OCI-M2 (cell line): ENCODE measurements around the gene DOK1.

Experiments used
- DNase-seq: peaks from one replicate; lab custom pipeline; 2025; ENCODE audit not compliant: unreplicated experiment; lab: John Stamatoyannopoulos, UW

The DOK1 gene

GRCh38 chr2:74525717-74526648 is 28.5 kb upstream of the DOK1 start, which contains the start of gene DQX1:
Gene DQX1 (minus strand): TSS chr2:74526231. CDS start chr2:74525729, 502 bp downstream.
- DNase-seq = no peak

- DNase-seq = no peak
Observed at GRCh38 chr2:74526649-74527230, 27.8 kb upstream of the DOK1 start.

GRCh38 chr2:74527741-74528140 is 26.8 kb upstream of the DOK1 start:
- DNase-seq = no peak

- no peak for DNase-seq
Observed at GRCh38 chr2:74528600-74529356, 25.7 kb upstream of the DOK1 start.

DNA sequence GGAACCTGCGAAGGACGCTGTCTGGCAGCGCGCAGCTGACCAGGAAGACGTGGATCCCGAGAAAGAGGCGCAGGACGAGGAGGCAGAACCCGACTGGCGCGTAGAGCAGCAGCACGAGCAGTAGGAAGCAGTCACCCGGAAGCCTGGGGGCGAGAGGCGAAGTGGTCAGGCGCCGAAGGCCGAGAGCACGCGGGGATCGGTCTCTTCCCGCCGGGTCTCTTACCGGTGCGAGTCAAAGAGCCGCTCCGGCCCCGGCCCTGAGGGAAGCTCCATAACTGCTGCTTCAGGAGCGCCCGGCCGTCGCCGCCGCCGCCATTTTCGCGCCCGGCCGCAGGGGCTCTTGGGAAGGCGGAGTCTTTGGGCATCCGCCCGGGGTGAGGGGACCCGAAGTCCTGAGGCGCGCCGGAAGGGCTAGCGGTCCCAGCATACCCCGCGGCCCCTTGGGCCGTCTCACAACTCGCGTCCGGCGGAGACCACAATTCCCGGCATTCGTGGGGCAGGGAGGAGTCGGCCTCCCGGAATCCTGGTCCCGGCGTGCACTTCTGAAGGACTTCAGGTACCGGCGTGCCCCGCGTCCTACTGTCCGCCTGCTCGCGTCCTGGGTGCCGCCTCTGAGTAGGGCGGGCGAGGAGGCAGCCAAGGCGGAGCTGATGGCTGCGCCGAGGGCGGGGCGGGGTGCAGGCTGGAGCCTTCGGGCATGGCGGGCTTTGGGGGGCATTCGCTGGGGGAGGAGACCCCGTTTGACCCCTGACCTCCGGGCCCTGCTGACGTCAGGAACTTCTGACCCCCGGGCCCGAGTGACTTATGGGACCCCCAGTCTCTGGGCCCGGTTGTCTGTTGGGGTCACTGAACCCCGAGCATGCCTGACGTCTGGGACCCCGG is 24.9 kb upstream of the DOK1 start, which contains the start of the genes AUP1 and HTRA2:
Gene AUP1, minus strand, starts transcription at position 350 of the 882 bp plus-strand sequence. Its CDS starts 77 bp downstream, at position 273.
Gene HTRA2, plus strand, starts transcription at position 577 of the 882 bp plus-strand sequence. Its CDS starts 74 bp downstream, at position 651.
- DNase-seq = peak; percentile 62

DNA sequence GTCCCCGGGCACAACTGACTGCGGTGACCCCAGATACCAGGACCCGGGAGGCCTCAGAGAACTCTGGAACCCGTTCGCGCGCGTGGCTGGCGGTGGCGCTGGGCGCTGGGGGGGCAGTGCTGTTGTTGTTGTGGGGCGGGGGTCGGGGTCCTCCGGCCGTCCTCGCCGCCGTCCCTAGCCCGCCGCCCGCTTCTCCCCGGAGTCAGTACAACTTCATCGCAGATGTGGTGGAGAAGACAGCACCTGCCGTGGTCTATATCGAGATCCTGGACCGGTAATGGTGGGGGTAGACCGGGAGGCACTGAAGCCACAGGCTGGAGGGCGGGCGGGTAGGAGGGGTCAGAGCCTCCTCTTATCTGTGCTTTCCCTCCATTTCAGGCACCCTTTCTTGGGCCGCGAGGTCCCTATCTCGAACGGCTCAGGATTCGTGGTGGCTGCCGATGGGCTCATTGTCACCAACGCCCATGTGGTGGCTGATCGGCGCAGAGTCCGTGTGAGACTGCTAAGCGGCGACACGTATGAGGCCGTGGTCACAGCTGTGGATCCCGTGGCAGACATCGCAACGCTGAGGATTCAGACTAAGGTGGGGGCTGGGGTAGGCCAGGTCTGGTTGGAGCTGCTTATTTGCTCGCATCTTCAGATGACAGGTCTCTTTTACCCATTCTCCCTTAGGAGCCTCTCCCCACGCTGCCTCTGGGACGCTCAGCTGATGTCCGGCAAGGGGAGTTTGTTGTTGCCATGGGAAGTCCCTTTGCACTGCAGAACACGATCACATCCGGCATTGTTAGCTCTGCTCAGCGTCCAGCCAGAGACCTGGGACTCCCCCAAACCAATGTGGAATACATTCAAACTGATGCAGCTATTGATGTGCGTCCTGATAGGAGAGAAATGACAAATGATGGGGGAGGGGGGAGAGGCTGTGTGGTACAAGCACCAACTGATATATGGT is 24.0 kb upstream of the DOK1 start:
- DNase-seq = no peak

- DNase-seq = no peak
Observed at GRCh38 chr2:74531666-74532065, 22.9 kb upstream of the DOK1 start.

DNA sequence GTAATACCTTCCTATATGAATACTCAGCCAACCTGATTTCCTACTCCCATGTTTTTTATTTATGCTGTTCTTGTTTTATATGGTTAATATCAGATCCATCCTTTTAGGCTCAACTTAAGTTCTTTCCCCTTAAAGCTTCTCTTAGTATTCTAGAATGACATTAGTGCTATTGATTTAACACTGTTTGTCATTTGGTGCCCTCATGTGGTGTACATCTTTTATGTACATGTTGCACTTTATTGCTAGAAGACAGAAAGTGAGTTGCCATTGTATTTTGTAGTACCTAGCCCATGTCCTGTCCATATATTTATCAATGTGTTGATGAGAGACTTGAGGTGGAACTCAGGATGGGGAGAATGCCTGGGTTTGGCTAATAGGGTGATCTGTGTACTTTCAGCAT is 22.3 kb upstream of the DOK1 start:
- DNase-seq = no peak

GRCh38 chr2:74533464-74533863 is 21.1 kb upstream of the DOK1 start:
- DNase-seq = no peak

- no peak for DNase-seq
Observed at GRCh38 chr2:74534411-74534810, 20.1 kb upstream of the DOK1 start.

DNA sequence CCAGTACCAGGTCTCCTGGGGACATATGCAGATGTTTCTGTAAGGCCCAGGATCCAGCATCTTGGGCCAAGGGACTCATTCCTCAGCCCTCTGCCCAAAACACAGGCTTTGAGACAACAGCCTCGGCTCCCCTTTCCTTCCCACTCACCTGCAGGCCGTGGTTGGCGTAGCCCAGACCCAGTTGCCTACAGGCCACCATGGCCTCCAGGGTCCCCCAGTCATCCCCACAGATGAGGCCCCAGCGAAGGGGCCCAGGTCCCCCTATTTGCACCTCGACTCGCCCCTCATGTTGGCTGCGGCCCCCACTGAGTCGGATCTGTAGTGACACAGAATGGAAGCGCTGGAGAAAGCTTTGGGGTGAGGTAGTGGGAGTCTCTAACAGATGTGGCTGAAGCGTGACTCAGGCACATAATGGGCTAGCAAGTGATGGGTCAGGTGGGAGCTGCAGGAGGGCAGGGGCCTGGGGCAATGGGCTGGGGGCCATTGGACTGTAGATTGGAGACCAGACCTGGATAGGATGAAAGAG is 19.0 kb upstream of the DOK1 start:
- no peak for DNase-seq

DNA sequence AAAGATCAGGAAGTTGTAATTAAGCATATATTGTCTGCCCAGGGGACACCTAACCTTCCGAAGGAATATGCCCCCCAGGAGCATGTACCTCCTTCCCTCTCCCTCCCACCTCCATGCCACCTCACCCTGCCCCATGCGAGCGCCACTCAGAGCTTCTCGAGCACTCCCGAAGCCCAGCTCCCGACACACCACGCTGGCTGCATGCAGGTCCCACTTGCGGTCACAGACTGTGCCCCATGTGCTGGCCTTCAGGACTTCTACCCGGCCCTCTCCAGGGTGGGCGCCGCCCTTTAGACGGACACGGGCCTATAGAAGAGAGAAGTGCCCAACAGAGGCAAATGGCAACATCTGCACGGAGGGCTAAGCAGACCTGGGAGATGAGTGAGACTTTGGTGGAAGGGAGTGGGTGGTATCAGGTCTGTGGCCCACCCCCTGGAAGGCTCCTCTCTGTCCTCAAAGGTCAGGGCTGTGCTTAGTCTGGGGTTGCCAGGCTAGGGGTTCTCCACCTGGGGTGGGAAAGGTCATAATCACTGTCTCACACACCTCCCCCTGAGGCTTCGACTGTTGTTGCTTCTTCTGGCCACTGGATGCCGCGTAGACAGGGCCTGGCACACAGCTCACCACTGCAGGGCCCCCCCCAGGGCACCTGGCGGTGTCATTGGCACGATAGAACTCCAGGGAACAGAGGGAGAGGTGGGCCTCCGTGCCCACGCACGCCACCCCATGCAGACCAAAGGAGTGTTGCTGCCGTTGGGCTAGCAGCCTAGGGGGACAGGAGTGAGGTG is 18.2 kb upstream of the DOK1 start:
- no peak for DNase-seq

- no peak for DNase-seq
Observed at GRCh38 chr2:74537140-74537539, 17.4 kb upstream of the DOK1 start.

DNA sequence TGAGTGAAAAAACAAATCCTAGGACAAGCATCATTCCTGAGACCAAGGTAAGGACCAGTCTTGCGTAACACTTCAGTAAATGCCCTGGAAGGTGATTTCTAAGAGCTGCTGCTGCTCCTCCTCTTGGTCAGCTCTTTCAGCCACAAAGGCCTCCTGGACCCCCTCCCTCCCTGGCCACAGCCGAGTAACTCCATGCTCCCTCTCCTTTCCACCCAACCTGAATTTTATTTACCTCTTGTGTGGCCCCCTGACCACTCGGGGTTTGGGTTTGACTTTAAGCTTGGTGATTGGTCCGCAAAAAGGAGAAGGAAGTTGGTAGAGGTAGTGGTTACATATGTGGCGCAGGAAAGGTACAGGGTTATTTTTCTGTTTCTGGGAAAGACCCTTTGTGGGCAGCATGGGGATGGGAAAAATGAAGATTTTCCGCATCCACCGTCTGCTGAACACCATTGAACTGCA is 15.6 kb upstream of the DOK1 start:
- DNase-seq = no peak

DNA sequence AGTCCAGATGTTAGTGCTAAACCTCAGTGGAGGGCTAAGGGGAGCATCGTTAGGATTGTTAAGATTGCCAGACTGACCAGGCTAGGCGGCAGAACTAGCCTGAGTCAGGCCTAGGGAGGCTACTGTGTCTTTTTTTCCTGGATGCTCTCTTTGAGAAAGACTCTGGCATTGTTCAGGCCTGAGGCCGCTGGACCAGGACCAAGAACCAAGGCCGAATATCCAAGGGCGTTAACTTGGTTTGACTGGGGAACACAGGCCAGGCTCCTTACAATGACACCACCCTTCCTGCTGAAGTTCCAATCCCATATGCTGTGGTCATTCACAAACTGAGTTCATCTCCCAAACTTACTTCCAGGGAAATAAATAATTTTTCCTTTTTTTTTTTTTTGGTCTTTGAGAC is 14.2 kb upstream of the DOK1 start:
- DNase-seq = no peak

DNA sequence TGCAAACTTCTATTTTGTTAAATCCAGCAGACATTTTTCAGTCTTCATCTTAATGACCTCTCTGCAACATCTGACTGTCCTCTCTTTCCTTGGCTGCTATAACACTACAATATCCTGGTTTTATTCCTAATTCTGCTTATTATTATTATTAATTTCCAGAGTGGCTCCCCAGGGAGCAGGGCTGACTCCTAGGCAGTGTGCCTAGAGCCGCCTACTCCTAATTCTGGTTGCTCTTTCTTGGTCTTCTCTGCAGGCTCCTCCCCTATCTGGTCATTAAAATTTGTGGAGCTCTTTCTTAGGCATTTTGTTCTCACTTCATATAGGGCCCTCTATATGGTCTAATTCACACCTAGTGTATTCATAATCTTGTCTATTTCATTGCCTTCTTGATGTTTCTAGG is 11.5 kb upstream of the DOK1 start:
- no peak for DNase-seq

- DNase-seq = no peak
Observed at GRCh38 chr2:74544634-74545033, 9.9 kb upstream of the DOK1 start.

- no peak for DNase-seq
Observed at GRCh38 chr2:74546004-74546403, 8.5 kb upstream of the DOK1 start.
